ENCODE measurements around the gene FLOT1. TPM values are rescaled to one million over a fixed set of nuclear protein-coding genes. Genes with fewer than 3 reads are reported as not detected.

The FLOT1 gene
- total and polyA plus RNA-seq, 2 of the 13 experiments (the other 11 are each of a cell fraction or from before 2014, with no cell fraction given), result 82.3 to 130 TPM

DNA sequence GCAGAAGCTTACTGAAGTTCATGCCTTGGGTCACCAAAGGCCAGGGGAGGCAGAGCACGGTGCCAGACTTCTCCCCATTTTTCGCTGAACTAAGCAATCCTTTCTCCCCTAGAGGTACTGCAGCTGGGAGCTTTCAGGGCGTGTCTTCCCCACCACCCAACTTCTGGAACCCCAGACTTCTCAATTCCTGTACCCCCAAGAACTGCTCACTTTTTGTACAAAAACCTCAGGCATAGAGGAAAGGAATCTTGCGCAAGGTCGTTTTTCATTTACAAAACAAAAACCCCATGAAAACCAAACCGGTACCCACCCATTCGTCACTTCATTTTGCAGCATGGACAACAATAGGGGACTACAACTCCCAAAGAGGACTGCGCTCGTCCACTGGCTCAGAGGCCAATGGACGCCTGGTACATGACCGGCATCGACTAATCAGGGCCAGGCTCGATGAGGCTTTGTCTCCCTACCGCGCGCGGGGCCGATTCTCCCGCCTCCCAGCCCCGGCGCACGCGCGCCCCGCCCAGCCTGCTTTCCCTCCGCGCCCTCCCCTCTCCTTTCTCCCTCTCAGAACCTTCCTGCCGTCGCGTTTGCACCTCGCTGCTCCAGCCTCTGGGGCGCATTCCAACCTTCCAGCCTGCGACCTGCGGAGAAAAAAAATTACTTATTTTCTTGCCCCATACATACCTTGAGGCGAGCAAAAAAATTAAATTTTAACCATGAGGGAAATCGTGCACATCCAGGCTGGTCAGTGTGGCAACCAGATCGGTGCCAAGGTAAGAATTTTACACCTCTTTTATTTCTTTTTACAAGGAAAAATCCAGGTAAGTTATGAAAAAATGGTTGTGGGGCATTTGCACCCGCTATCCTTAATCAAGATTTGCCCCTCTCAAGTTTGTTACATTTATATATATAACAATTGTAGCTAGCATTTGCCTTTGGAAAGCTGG lies 22.4 kb downstream of the FLOT1 start, which contains the start of gene TUBB (continued):
- TF ChIP-seq MLLT10 (CRISPR knock-in tag; IDR thresholded peaks at IDR 0.05) (peak; percentile 83; the same call in 1 of the 2 replicates), ZNF446 (CRISPR knock-in tag; IDR thresholded peaks at IDR 0.05) (peak; percentile 59; the same call in 1 of the 2 replicates), SP5 (CRISPR knock-in tag; IDR thresholded peaks at IDR 0.05; ENCODE audit: borderline replicate concordance, low read depth) (peak; percentile 58; the same call in 1 of the 2 replicates), ZNF788 (CRISPR knock-in tag; IDR thresholded peaks at IDR 0.05; ENCODE audit: borderline replicate concordance) (peak; percentile 84; the same call in 1 of the 2 replicates), ZNF883 (CRISPR knock-in tag; IDR thresholded peaks at IDR 0.05; ENCODE audit: not compliant biosample characterization) (peak; percentile 43), ZC3H4 (CRISPR knock-in tag; IDR thresholded peaks at IDR 0.05; ENCODE audit: borderline replicate concordance) (0 out of 2 replicates have a peak, but pooled peaks have one; percentile 41), ZNF136 (CRISPR knock-in tag; IDR thresholded peaks at IDR 0.05; ENCODE audit: low read depth) (no peak), ZNF350 (CRISPR knock-in tag; IDR thresholded peaks at IDR 0.05; ENCODE audit: borderline replicate concordance, low read depth) (peak; percentile 73), PHF21A (CRISPR knock-in tag; IDR thresholded peaks at IDR 0.05) (peak; percentile 56)
- TF ChIP-seq, protein P1, sequence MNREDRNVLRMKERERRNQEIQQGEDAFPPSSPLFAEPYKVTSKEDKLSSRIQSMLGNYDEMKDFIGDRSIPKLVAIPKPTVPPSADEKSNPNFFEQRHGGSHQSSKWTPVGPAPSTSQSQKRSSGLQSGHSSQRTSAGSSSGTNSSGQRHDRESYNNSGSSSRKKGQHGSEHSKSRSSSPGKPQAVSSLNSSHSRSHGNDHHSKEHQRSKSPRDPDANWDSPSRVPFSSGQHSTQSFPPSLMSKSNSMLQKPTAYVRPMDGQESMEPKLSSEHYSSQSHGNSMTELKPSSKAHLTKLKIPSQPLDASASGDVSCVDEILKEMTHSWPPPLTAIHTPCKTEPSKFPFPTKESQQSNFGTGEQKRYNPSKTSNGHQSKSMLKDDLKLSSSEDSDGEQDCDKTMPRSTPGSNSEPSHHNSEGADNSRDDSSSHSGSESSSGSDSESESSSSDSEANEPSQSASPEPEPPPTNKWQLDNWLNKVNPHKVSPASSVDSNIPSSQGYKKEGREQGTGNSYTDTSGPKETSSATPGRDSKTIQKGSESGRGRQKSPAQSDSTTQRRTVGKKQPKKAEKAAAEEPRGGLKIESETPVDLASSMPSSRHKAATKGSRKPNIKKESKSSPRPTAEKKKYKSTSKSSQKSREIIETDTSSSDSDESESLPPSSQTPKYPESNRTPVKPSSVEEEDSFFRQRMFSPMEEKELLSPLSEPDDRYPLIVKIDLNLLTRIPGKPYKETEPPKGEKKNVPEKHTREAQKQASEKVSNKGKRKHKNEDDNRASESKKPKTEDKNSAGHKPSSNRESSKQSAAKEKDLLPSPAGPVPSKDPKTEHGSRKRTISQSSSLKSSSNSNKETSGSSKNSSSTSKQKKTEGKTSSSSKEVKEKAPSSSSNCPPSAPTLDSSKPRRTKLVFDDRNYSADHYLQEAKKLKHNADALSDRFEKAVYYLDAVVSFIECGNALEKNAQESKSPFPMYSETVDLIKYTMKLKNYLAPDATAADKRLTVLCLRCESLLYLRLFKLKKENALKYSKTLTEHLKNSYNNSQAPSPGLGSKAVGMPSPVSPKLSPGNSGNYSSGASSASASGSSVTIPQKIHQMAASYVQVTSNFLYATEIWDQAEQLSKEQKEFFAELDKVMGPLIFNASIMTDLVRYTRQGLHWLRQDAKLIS (CRISPR knock-in tag; IDR thresholded peaks at IDR 0.05), result peak; percentile 74; the same call in 1 of the 2 replicates
- TF ChIP-seq, protein P2, sequence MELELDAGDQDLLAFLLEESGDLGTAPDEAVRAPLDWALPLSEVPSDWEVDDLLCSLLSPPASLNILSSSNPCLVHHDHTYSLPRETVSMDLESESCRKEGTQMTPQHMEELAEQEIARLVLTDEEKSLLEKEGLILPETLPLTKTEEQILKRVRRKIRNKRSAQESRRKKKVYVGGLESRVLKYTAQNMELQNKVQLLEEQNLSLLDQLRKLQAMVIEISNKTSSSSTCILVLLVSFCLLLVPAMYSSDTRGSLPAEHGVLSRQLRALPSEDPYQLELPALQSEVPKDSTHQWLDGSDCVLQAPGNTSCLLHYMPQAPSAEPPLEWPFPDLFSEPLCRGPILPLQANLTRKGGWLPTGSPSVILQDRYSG (CRISPR knock-in tag; IDR thresholded peaks at IDR 0.05), result peak; percentile 86; the same call in 1 of the 2 replicates
- TF ChIP-seq, protein P3, sequence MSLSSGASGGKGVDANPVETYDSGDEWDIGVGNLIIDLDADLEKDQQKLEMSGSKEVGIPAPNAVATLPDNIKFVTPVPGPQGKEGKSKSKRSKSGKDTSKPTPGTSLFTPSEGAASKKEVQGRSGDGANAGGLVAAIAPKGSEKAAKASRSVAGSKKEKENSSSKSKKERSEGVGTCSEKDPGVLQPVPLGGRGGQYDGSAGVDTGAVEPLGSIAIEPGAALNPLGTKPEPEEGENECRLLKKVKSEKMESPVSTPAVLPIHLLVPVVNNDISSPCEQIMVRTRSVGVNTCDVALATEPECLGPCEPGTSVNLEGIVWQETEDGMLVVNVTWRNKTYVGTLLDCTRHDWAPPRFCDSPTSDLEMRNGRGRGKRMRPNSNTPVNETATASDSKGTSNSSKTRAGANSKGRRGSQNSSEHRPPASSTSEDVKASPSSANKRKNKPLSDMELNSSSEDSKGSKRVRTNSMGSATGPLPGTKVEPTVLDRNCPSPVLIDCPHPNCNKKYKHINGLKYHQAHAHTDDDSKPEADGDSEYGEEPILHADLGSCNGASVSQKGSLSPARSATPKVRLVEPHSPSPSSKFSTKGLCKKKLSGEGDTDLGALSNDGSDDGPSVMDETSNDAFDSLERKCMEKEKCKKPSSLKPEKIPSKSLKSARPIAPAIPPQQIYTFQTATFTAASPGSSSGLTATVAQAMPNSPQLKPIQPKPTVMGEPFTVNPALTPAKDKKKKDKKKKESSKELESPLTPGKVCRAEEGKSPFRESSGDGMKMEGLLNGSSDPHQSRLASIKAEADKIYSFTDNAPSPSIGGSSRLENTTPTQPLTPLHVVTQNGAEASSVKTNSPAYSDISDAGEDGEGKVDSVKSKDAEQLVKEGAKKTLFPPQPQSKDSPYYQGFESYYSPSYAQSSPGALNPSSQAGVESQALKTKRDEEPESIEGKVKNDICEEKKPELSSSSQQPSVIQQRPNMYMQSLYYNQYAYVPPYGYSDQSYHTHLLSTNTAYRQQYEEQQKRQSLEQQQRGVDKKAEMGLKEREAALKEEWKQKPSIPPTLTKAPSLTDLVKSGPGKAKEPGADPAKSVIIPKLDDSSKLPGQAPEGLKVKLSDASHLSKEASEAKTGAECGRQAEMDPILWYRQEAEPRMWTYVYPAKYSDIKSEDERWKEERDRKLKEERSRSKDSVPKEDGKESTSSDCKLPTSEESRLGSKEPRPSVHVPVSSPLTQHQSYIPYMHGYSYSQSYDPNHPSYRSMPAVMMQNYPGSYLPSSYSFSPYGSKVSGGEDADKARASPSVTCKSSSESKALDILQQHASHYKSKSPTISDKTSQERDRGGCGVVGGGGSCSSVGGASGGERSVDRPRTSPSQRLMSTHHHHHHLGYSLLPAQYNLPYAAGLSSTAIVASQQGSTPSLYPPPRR (CRISPR knock-in tag; IDR thresholded peaks at IDR 0.05; ENCODE audit: borderline replicate concordance), result peak; percentile 28; the same call in 1 of the 2 replicates
- TF ChIP-seq, protein P4, sequence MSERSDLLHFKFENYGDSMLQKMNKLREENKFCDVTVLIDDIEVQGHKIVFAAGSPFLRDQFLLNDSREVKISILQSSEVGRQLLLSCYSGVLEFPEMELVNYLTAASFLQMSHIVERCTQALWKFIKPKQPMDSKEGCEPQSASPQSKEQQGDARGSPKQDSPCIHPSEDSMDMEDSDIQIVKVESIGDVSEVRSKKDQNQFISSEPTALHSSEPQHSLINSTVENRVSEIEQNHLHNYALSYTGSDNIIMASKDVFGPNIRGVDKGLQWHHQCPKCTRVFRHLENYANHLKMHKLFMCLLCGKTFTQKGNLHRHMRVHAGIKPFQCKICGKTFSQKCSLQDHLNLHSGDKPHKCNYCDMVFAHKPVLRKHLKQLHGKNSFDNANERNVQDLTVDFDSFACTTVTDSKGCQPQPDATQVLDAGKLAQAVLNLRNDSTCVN (CRISPR knock-in tag; IDR thresholded peaks at IDR 0.05; ENCODE audit: borderline replicate concordance), result peak; percentile 25; the same call in 1 of the 2 replicates
